ENCODE data around the gene STAT3. TPM values are rescaled to one million over a fixed set of nuclear protein-coding genes. Genes with fewer than 3 reads are reported as not detected.
"Not testable (repeated sequence)": the region's sequence is repeated elsewhere in the genome, so short reads cannot be mapped to it uniquely, and the experiment has no call there.

STAT3 gene
- polyA plus RNA-seq, 1 experiment = 74.4 TPM

GRCh38 chr17:42301022-42301421 is 87.2 kb downstream of the STAT3 start:
- no peak for DNase-seq (ENCODE audit: low read depth)
- Histone ChIP-seq H3K4me3 (ENCODE audit: low read depth, low read length) (no peak overlapping the region), H3K27me3 (ENCODE audit: control insufficient read depth, insufficient read depth, low read length) (no peaks in the 10 kb centered on the region; the same call in 1 of the 2 replicates), H3K36me3 (ENCODE audit: control insufficient read depth, insufficient read depth, low read length) (peaks cover 4% of the 10 kb centered on the region)
- TF ChIP-seq CTCF (IDR thresholded peaks at IDR 0.05; ENCODE audit: insufficient read depth, low read depth, low read length) = no peak
- CTCF ChIA-PET = interaction anchor here (1.8 to 2.0 kb wide), 2 partner anchors 10 to 226 kb away, joined by 5 to 7 read pairs; no protein-coding TSS in a partner anchor
- POLR2A ChIA-PET = no interaction called here

GRCh38 chr17:42299913-42300312 is 88.3 kb downstream of the STAT3 start:
- DNase-seq (ENCODE audit: low read depth); POLR2A ChIA-PET; CTCF ChIA-PET; H3K27me3 ChIP-seq (ENCODE audit: control insufficient read depth, insufficient read depth, low read length); H3K36me3 ChIP-seq (ENCODE audit: control insufficient read depth, insufficient read depth, low read length); H3K4me3 ChIP-seq (ENCODE audit: low read depth, low read length): not testable (repeated sequence)

- H3K36me3 ChIP-seq (ENCODE audit: control insufficient read depth, insufficient read depth, low read length); H3K4me3 ChIP-seq (ENCODE audit: low read depth, low read length); POLR2A ChIA-PET; H3K27me3 ChIP-seq (ENCODE audit: control insufficient read depth, insufficient read depth, low read length); DNase-seq (ENCODE audit: low read depth): not testable (repeated sequence)
- CTCF ChIA-PET = interaction anchor here (1.0 to 1.5 kb wide), 2 partner anchors 11 kb away, joined by 3 read pairs; partner anchors contain the start of gene STAT5A
Measured at GRCh38 chr17:42299361-42299760, 88.9 kb downstream of the STAT3 start.

GRCh38 chr17:42297775-42298174 is 90.5 kb downstream of the STAT3 start:
- CTCF ChIA-PET; H3K4me3 ChIP-seq (ENCODE audit: low read depth, low read length); POLR2A ChIA-PET; H3K27me3 ChIP-seq (ENCODE audit: control insufficient read depth, insufficient read depth, low read length); H3K36me3 ChIP-seq (ENCODE audit: control insufficient read depth, insufficient read depth, low read length); DNase-seq (ENCODE audit: low read depth): not testable (repeated sequence)

GRCh38 chr17:42296012-42296411 is 92.2 kb downstream of the STAT3 start:
- ChIA-PET POLR2A (no interaction called here), CTCF (interaction anchor here (1.3 to 1.5 kb wide), 2 partner anchors 15 to 21 kb away, joined by 3 to 4 read pairs; no protein-coding TSS in a partner anchor)
- H3K36me3 ChIP-seq (ENCODE audit: control insufficient read depth, insufficient read depth, low read length) = peaks cover 2% of the 10 kb centered on the region
- no peak for TF ChIP-seq CTCF (IDR thresholded peaks at IDR 0.05; ENCODE audit: insufficient read depth, low read depth, low read length)
- no peaks in the 10 kb centered on the region for H3K27me3 ChIP-seq (ENCODE audit: control insufficient read depth, insufficient read depth, low read length)
- H3K4me3 ChIP-seq (ENCODE audit: low read depth, low read length) = no peak overlapping the region
- no peak for DNase-seq (ENCODE audit: low read depth)

GRCh38 chr17:42294469-42295398 is 93.5 kb downstream of the STAT3 start:
- no peak for TF ChIP-seq CTCF (IDR thresholded peaks at IDR 0.05; ENCODE audit: insufficient read depth, low read depth, low read length)
- ChIA-PET POLR2A (no interaction called here), CTCF (interaction anchor here (0.7 to 1.5 kb wide), 4 partner anchors 11 to 62 kb away, joined by 3 to 4 read pairs (median 3); no protein-coding TSS in a partner anchor)
- Histone ChIP-seq H3K4me3 (ENCODE audit: low read depth, low read length) (no peak overlapping the region), H3K36me3 (ENCODE audit: control insufficient read depth, insufficient read depth, low read length) (peaks cover 2% of the 10 kb centered on the region), H3K27me3 (ENCODE audit: control insufficient read depth, insufficient read depth, low read length) (no peaks in the 10 kb centered on the region)
- no peak for DNase-seq (ENCODE audit: low read depth)

Measured in BJ (cell line).